Measurements from ENCODE around the gene EGFL8.

The EGFL8 gene

DNA sequence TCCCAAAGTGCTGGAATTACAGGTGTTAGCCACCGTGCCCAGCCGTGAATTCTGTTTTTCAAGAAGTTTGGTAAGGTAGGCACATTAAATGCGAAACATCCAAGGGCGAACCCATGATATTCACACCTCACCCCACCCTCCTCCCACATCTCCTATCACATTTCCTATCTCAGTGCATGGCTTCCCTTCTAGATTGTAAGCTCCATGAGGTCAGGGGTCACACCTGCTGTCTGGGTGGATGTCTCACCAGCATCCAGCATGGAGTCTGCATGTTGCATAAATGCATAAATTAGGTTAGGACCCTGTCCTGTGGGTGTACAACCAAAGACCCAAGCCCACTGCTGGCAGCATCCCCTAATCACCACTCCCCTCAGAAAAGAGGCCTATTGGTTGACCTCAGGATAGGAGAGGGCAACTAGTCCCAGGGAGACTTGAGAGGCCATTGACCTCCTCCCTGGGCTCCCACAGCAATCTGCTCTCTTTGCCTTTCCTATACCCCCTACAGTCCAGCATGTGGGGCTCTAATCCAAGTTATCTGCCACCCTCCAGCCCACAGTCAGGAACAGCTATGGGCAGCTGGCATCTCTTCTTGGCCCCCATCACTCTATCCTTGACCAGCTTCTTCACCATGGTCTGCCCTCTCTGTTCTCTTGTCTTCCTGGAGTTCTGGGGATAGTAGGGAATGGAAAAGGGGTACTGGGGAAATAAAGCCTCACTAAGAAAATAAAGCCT is 16.8 kb upstream of the EGFL8 start:
- no peak for DNase-seq

GRCh38 chr6:32148289-32149091 is 15.9 kb upstream of the EGFL8 start:
- DNase-seq, result peak; percentile 70

GRCh38 chr6:32149092-32149755 is 15.2 kb upstream of the EGFL8 start:
- no peak for DNase-seq

DNA sequence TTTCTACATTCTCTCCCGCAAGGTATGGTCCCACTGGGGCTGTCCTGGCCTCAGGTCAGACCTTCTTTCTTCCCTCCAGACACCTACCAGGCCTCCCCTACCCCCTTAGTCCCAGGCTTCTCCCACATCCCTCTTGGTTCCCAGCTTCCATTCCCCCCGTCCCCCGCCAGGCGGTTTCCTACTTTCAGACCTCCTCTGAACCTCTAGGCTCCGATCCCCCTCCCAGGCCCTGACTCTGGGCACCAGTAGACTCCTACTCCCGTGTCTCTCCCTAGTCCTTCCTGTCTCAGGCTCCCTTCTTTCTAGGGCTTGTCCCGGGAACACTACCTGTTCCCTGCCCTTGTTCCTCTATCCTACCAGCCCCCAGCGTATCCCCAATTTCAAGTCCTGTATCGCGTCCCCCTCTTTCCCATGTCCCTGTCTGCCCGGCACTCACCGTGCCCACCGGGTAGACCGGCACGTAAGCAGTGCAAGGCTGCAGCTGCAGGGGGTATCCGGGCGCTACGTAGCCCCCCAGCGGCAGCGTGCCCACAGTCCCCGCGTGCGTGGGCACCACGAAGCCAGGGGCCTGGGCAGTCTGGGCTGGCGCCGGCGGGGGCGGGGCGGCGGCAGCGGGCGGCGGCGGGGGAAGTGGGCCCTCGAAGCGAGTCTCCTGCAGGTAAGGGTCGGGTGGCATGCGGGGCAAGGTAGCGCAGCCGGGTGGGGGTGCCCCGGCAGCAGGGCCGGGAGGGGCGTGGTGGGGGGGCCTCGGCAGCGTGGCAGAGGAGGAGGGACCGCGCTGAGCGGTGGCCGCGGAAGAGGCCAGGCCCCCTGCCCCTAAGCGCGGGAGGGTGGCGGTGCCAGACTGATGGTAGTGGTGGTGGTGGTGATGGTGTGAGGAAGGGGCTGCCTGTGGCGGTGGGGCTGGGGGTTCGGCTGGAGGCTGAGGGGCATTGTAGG is 14.2 kb upstream of the EGFL8 start:
- no peak for DNase-seq

GRCh38 chr6:32151181-32151862 is 13.1 kb upstream of the EGFL8 start:
- no peak for DNase-seq

GRCh38 chr6:32151863-32152768 is 12.3 kb upstream of the EGFL8 start, which contains the start of gene PRRT1:
Gene PRRT1 (minus strand): TSS chr6:32151939. CDS start chr6:32151827, 112 bp downstream.
- no peak for DNase-seq

DNA sequence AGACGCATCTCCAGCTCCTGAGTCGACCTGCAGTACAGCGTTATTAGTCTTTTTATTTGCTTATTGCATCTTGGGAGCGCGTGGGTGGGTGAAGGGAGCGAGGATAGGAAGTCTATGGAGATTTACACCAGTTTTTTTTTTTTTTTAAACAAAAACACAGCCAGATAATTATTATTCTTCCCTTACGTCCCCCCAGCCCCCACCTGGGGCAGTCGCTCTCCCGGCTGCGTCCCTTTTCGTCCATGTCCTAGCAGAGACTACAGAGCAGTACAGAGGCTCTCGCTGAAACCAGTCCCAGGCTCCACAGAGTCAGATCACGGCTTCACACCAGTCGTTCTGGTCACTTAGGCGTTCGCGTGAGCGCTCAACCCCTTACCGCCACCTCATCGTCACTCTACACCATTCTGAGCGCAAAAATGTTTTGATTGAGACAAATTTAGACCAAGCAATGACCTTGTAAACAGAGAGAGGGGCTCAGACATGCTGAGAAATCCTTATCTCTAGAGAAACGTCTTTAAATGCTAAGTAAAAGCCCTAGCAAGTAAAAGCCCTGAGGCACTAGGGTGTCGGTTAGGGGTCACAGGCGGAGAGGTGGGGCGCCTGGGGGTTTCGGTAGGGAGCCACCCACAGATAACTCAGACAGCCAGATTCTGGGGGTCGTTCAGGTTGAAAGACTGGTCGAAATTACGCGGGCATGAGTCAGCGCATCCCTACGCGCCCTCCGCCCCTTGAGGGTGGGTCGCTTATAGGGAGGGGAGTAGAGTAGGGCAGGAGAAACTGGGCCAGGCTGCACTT is 11.4 kb upstream of the EGFL8 start:
- DNase-seq, result no peak

GRCh38 chr6:32153564-32154513 is 10.6 kb upstream of the EGFL8 start, which contains the start of gene PPT2:
Gene PPT2 (plus strand): TSS chr6:32154141. CDS start chr6:32154595, 454 bp downstream.
- DNase-seq, result peak; percentile 76

DNA sequence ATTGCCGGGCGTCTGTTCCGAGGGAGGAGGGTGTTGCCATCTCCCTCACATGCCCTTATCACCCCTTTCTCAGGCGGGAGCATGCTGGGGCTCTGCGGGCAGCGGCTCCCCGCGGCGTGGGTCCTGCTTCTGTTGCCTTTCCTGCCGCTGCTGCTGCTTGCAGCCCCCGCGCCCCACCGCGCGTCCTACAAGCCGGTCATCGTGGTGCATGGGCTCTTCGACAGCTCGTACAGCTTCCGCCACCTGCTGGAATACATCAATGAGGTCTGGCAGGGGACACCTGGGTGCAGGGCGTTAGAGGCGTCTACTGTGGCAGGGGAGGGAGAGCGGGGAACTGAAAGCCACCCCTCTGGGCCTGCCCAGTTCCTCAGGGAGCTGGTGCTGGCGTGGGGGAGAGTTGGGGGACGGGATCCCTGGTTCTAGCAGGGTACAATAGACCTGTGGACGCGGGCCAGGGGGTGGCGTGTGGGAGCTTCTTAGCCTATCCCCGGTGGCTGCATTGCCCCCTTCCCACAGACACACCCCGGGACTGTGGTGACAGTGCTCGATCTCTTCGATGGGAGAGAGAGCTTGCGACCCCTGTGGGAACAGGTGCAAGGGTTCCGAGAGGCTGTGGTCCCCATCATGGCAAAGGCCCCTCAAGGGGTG is 9.8 kb upstream of the EGFL8 start:
- DNase-seq, result peak; percentile 62

- no peak for DNase-seq
These were observed 7.5 kb upstream of the EGFL8 start for GRCh38 chr6:32156891-32157290.

DNA sequence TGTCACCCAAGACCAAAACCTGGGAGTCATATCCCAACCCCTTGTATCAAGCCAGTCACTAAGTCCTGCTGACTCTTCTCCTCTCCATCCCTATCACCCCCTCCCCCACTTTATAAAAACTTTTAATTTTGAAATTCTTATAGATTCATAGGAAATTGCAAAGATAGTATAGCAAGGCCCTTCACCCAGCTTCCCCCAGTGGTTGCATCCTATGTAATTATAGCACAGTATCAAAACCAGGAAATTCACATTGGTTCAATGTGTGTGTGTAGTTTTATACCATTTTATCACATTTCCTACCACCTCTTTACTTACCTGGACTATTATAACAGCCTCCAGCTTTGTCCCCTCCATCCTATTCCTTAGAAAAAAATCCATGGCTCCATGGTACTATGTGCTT is 6.3 kb upstream of the EGFL8 start:
- DNase-seq, result no peak

- DNase-seq, result no peak
These were observed 686 bp upstream of the EGFL8 start for GRCh38 chr6:32163559-32164258.

DNA sequence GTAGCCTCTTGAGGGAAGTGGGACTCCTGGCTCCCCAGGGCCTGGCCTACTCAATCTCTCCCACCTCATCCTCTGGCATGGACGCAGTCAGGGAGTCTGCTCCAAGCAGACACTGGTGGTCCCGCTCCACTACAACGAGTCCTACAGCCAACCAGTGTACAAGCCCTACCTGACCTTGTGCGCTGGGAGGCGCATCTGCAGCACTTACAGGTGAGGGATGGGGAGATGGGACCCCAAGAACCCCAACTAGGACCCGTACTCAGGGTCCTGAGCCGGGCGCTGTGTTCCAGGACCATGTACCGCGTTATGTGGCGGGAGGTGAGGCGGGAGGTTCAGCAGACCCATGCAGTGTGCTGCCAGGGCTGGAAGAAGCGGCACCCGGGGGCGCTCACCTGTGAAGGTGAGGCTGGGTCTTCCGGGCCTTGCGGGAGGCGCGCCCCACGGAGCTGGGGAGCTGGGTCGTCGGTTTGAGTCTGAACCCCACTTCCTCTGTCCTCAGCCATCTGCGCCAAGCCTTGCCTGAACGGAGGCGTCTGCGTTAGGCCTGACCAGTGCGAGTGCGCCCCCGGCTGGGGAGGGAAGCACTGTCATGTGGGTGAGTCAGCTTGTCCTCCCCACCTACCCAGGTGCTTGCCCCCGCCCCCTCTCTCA is 2.1 kb downstream of the EGFL8 start:
- DNase-seq, result no peak

- no peak for DNase-seq
These were observed 2.9 kb downstream of the EGFL8 start for GRCh38 chr6:32167154-32167760.

DNA sequence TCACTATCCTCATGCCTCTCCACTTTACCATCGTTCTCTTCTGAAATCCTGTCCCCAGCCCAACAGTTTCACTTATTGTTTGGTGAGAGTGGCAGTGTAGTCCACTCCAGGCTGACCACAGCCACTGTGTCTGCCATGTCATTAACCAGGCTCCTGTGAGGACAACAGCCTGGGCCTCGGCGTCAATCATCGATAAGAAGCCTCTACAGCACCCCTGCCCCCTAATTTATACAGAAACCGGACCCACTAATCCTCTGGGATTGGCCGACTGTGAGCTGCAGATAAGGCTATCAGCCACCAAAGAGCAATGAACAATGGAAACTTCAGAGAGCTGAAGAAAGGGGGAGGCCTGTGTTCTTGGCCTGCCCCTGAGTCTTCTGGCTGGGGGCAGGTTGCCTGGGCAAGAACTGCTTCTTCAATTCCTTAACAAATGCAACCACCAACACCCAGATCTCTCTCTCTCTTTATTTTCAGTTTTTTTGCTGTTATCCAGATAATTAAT is 3.4 kb downstream of the EGFL8 start:
- DNase-seq, result no peak

GRCh38 chr6:32168350-32168749 is 4.0 kb downstream of the EGFL8 start:
- no peak for DNase-seq

Data from stimulated activated CD4-positive, alpha-beta T cell treated with anti-CD3 and anti-CD28 coated beads, Interleukin-4, amount 100 ng/mL, for 24 hours (primary cell).